ENCODE data around the gene C1orf122. TPM values are rescaled to one million over a fixed set of nuclear protein-coding genes. Genes with fewer than 3 reads are reported as not detected.
A peak's percentile ranks its signal among the peaks of the same experiment; 100 is the strongest.
"Not testable (repeated sequence)": the region's sequence is repeated elsewhere in the genome, so short reads cannot be mapped to it uniquely, and the experiment has no call there.

The C1orf122 gene
- 66.0 and 89.3 TPM in 2 replicates for total RNA-seq (2014; rRNA removed; shearing (Covaris generic))

DNA sequence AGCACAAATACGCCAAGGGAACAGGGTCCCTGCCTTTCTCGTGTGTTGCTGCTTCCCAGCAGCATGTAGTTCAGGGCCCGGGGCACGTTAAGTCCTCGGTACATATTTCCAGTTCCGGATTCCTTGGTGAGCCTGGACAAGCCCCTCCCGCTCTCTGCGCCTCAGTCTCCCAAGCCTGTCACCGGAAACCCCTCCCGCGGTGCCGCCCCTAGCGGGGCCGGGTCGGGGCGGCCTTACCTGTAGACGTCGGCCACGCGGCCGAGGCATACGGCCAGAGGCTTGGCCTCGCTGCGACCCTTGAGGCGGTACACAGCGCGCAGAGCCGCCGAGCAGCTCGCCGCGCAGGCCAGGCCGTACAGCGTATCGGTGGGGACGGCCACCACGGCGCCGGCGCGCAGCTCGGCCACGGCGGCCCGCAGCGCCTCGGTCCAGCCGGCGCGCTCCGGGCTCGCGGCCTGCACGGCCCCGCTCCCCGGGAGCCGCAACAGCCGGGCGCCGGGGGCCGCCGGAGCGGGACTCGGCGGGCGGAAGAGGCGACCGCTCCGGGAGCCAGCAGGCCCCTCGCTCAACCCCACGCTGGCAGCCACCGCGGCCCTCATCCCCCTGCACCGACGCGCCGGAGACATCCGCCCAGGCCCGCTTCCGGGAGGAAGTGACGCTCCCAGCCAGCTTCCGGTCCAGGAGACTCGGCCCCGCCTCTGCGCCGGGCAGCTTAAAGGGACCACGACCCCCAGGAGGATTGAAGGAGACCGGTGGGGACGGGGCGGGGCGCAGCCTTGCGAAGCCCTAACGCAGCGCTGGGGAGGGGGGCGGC, at the start of gene C1orf122, which contains the start of gene YRDC:
Gene C1orf122, plus strand, starts transcription at position 236 of the 814 bp plus-strand sequence. CDS start 615 bp downstream, outside the sequence.
Gene YRDC, minus strand, starts transcription at position 654 of the 814 bp plus-strand sequence. Its CDS starts 28 bp downstream, at position 626.
- H3K27ac ChIP-seq, result peak within 1 kb of the TSS; percentile 81
- no peaks in the 10 kb centered on the region for H3K27me3 ChIP-seq (replicated peaks)
- peak; percentile 81 to 96 for DNase-seq (ENCODE audit: low read depth in 1 of 2, low spot score in 2 of 2)
- no peaks in the 10 kb centered on the region for H3K9me3 ChIP-seq (replicated peaks)
- peaks cover 74% of the 10 kb centered on the region for H3K36me3 ChIP-seq
- H3K4me1 ChIP-seq (replicated peaks), result peaks cover 16% of the 10 kb centered on the region
- peak within 1 kb of the TSS; percentile 95 for H3K4me3 ChIP-seq

DNA sequence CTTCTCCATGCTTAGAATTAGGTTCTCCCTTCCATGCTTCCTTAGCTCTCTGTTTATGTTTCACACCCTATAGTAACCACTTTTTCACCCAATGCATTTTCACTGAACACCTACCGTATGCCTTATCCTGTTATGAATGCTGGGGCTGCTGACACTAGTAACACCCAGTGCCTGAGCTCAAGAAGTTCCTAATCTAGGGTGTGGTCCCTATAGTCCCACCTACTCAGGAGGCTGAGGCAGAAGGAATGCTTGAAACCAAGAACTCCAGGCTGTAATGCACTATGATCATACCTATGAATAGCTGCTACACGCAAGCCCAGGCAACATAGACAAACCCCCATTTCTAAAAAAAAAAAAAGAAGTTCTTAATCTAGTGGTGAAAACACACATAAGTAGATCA, 48.1 kb upstream of the C1orf122 start:
- Histone ChIP-seq H3K4me3 (no peak overlapping the region), H3K36me3 (no peaks in the 10 kb centered on the region), H3K4me1 (replicated peaks) (no peaks in the 10 kb centered on the region), H3K27ac (no peak overlapping the region), H3K27me3 (replicated peaks) (peaks cover 51% of the 10 kb centered on the region), H3K9me3 (replicated peaks) (peaks cover 4% of the 10 kb centered on the region; the same call in 1 of the 2 replicates)
- no peak for DNase-seq (ENCODE audit: low read depth in 1 of 2, low spot score in 2 of 2)

DNA sequence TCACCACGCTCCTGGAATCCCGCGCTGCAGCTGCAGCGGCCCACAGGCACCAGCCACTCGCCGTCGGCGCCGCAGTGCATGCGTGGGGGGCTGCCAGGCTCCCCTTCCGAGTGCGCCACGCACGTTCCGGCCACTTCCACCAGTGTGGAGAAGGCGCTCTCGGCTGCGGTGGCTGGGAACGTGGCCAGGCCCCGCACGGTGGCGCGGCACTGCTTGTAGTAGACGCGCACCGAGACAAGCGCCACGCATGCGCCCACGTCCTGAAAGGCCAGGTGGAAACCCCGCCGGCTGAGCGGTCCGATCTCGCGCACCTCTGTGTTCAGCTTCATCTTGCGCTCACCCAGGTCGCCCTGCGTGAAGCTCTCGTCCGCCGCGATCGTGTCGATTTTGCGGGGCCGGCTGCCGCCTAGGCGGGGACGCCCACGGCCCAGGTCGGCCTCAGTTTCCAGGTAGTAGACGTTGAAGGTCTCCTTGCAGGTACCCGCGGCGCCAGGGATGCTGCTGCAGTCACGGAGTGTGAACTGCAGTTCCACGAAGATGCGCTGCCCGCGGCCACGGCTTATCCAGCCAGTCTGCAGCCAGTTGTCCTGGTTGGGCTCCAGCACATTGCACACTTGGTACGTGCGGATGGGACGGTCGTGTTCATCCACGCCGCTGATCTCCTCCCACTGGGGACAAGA, 46.0 kb upstream of the C1orf122 start:
- Histone ChIP-seq H3K9me3 (replicated peaks) (peaks cover 7% of the 10 kb centered on the region; the same call in 1 of the 2 replicates), H3K36me3 (no peaks in the 10 kb centered on the region), H3K4me3 (no peak overlapping the region), H3K27me3 (replicated peaks) (peaks cover 56% of the 10 kb centered on the region), H3K4me1 (replicated peaks) (no peaks in the 10 kb centered on the region), H3K27ac (no peak overlapping the region)
- DNase-seq (ENCODE audit: low read depth in 1 of 2, low spot score in 2 of 2), result no peak

DNA sequence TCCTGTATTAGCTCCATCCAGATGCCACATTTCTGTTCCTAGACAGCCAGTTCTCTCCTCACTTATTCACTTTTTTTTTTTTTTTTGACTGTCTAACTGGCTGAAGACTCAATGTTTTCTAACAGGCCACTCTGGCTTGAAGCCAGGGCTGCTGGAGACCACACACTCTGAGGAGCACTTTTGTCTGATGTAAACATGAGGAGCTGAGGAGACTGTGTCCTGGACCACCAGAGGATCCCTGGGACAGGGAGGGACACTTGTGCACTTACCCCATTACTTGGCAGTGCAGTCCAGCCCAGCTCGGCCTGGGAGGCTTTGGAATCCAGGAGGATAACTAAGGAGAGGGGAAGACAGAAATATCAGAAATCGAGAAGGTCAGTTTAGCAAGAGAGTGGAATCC, 45.1 kb upstream of the C1orf122 start:
- no peak overlapping the region for H3K4me3 ChIP-seq
- H3K9me3 ChIP-seq (replicated peaks), result peaks cover 7% of the 10 kb centered on the region; the same call in 1 of the 2 replicates
- DNase-seq (ENCODE audit: low read depth in 1 of 2, low spot score in 2 of 2), result no peak
- H3K27me3 ChIP-seq (replicated peaks), result peaks cover 58% of the 10 kb centered on the region
- no peaks in the 10 kb centered on the region for H3K4me1 ChIP-seq (replicated peaks)
- H3K27ac ChIP-seq, result no peak overlapping the region
- H3K36me3 ChIP-seq, result no peaks in the 10 kb centered on the region

DNA sequence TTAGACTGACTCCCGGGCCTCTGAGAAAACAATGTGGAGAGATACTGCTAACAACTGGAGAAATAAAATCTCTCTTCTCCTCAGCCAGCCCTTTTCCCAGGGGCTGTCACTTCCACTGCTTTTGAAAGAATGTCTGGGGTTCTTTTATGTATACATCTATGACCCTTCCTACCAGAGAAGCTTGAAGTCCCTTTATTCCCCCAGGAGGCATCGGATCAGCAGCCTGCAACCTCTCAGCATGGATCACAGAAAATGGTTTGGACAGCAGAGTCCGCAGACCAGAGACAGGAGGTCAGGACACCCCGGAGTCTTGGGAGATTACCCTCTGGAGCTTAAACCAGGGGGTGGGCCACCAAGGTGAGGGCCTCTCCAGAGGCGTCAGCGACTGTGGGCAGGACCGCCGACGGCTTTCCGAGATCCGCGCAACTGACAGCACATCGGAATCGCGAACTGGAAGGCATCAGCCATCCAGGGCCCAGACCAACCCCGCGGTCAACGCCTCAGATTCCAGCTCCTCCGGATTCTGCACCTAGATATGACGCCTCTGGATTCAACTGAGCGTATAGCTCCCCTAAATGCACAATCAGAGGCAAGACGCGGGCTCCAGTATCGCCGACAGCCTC, 43.7 kb upstream of the C1orf122 start:
- no peak for DNase-seq (ENCODE audit: low read depth in 1 of 2, low spot score in 2 of 2)
- Histone ChIP-seq H3K27ac (no peak overlapping the region), H3K4me3 (no peak overlapping the region), H3K9me3 (replicated peaks) (peaks cover 7% of the 10 kb centered on the region; the same call in 1 of the 2 replicates), H3K4me1 (replicated peaks) (no peaks in the 10 kb centered on the region), H3K27me3 (replicated peaks) (peaks cover 52% of the 10 kb centered on the region), H3K36me3 (no peaks in the 10 kb centered on the region)

DNA sequence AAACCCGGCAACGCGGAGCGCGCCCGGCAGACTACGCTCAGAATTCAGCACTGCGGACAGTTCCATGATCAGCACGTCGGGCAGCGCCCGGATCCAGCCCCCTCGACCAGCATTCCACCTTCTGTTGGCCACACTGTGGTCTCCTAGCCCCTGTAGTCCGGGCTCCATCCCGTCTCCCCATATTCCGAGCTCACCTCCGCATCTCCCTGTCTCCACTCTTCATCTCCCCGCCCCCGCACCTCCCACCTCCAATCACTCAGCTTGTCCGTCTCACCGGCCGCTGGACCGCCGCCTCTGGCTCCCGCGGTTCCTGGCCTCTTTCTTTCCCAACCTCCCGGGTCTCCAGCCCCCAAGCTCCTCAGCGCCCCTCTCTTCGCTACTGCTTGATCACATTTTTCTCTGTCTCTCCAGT, 43.2 kb upstream of the C1orf122 start:
- DNase-seq (ENCODE audit: low read depth in 1 of 2, low spot score in 2 of 2), result peak; percentile 17 to 55
- H3K9me3 ChIP-seq (replicated peaks), result peaks cover 7% of the 10 kb centered on the region; the same call in 1 of the 2 replicates
- H3K27me3 ChIP-seq (replicated peaks), result peaks cover 54% of the 10 kb centered on the region
- H3K36me3 ChIP-seq, result no peaks in the 10 kb centered on the region
- no peak overlapping the region for H3K4me3 ChIP-seq
- H3K4me1 ChIP-seq (replicated peaks), result no peaks in the 10 kb centered on the region
- no peak overlapping the region for H3K27ac ChIP-seq

DNA sequence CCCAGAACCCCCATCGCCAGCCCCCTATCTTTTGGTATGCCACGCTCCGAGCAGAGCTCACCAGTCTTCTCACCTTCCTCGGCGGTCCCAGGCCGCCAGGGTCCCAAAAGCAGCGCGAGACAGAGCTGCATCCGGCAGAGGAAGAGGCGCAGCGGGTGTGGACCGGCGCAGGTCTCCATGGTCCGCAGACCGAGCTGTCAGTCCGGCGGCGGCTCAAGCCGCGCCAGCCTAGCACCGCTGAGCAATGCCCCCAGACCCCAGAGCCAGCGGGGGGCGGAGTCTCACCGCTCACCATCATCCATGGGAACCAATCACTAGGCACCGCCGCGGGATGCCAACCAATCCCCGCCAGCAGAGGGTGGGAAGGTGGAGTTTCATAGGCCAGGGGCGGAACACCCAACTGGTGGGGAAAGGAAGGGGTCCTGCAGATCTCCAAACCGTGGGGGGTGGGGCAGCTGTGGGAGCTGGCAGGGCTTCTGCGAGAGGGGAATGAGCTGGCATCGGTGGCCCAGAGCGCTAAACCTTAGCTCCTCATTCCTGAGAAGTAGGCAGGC, 42.6 kb upstream of the C1orf122 start, which contains the start of gene EPHA10:
Gene EPHA10, minus strand, starts transcription at position 233 of the 554 bp plus-strand sequence. Its CDS starts 54 bp downstream, at position 179.
- Histone ChIP-seq H3K27ac (no peak within 1 kb of the TSS), H3K9me3 (replicated peaks) (peaks cover 7% of the 10 kb centered on the region; the same call in 1 of the 2 replicates), H3K4me1 (replicated peaks) (no peaks in the 10 kb centered on the region), H3K27me3 (replicated peaks) (peaks cover 55% of the 10 kb centered on the region), H3K4me3 (no peak within 1 kb of the TSS), H3K36me3 (no peaks in the 10 kb centered on the region)
- no peak for DNase-seq (ENCODE audit: low read depth in 1 of 2, low spot score in 2 of 2)

DNA sequence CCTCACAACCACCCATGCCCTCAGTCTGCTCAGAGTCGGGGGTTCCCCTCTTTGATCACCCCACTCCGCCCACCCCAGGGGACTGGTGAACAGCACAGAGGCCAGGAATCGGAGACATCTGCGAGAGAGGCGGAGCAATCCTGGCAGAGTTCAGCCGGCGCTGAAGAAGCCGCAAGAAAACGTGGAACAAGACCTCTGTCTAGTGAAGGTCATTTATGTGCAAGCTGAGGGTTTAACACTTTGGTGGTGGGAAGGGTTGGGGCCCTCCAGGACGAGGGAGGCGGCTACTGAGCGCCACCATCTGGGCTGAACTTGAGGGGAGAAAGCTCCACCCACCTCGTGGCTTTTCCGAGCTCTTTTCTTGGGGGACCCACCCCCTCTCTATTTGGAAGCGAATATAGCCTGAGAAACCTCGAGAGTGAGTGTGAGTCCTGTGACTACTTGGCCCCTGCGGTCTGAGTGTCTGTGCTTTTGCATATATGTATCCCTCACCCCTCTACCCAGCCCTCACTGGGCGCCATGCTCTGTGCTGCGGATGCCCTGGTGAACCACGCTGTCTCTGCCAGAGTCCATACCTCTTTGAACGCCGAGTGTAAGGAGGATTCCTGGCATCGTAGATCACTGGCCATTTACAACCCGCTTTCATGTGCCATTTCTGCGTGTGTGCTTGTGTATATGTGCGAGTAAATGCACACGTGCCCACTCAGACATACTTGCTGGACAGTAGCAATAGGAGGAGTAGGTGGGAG, 41.5 kb upstream of the C1orf122 start:
- Histone ChIP-seq H3K4me3 (no peak overlapping the region), H3K36me3 (no peaks in the 10 kb centered on the region), H3K4me1 (replicated peaks) (no peaks in the 10 kb centered on the region), H3K27me3 (replicated peaks) (peaks cover 56% of the 10 kb centered on the region), H3K9me3 (replicated peaks) (peaks cover 7% of the 10 kb centered on the region; the same call in 1 of the 2 replicates), H3K27ac (no peak overlapping the region)
- no peak for DNase-seq (ENCODE audit: low read depth in 1 of 2, low spot score in 2 of 2)

DNA sequence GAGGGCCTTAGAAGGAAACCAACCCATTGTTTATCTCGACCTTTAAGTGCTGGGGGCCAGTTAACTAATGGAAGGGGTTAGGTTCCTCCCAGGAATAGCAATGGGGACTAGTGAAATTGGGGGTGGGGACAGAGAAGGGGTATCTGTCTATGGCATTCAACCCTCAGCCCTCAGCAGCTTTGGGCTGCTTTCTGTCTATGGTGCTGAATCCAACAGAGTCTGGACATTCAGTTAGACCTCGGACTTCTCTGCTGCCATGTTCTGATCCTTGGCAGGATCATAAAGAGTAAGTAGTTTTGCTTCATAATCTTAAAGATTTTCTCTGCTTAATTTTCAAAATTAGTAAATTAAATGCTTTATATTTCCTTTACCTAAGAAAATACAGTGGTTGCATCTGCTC, 40.1 kb upstream of the C1orf122 start:
- no peak for DNase-seq (ENCODE audit: low read depth in 1 of 2, low spot score in 2 of 2)
- peaks cover 56% of the 10 kb centered on the region for H3K27me3 ChIP-seq (replicated peaks)
- H3K9me3 ChIP-seq (replicated peaks), result peaks cover 7% of the 10 kb centered on the region; the same call in 1 of the 2 replicates
- H3K4me1 ChIP-seq (replicated peaks), result no peaks in the 10 kb centered on the region
- H3K36me3 ChIP-seq, result no peaks in the 10 kb centered on the region
- H3K4me3 ChIP-seq, result no peak overlapping the region
- H3K27ac ChIP-seq, result no peak overlapping the region

DNA sequence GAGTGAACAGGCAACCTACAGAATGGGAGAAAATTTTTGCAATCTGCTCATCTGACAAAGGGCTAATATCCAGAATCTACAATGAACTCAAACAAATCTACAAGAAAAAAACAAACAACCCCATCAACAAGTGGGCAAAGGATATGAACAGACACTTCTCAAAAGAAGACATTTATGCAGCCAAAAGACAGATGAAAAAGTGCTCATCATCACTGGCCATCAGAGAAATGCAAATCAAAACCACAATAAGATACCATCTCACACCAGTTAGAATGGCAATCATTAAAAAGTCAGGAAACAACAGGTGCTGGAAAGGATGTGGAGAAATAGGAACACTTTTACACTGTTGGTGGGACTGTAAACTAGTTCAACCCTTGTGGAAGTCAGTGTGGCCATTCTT, 36.1 kb upstream of the C1orf122 start:
- H3K4me1 ChIP-seq (replicated peaks); H3K4me3 ChIP-seq; H3K9me3 ChIP-seq (replicated peaks); H3K27ac ChIP-seq; DNase-seq (ENCODE audit: low read depth in 1 of 2, low spot score in 2 of 2); H3K36me3 ChIP-seq: not testable (repeated sequence)
- H3K27me3 ChIP-seq (replicated peaks), result peaks cover 31% of the 10 kb centered on the region

DNA sequence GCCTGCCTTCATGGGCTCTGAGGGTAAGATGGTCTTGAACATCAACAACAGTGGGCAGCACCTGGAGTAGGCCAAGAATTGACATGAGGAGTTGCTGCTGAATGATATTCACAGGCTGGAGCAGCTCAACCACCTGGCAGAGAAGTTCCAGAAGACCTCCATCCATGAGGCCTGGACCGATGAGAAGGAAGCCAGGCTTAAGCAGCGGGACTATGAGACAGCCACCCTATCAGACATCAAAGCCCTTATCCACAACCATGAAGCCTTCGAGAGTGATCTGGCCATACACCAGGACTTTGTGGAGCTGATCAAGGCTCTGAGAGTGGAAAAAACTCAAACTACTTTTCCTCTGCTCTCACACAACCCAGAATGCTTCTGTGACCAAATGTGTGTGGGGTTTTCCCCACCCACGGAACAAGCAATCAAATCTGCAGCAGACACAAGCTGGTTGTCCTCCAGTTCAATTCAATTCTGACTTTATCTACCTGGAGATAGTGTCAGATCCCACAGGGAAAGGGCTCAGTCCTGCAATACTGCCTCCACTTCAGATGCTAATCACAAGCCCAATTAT, 30.6 kb upstream of the C1orf122 start:
- DNase-seq (ENCODE audit: low read depth in 1 of 2, low spot score in 2 of 2), result no peak
- Histone ChIP-seq H3K27me3 (replicated peaks) (peaks cover 8% of the 10 kb centered on the region; the same call in 1 of the 2 replicates), H3K4me3 (no peak overlapping the region), H3K9me3 (replicated peaks) (no peaks in the 10 kb centered on the region), H3K27ac (no peak overlapping the region), H3K4me1 (replicated peaks) (no peaks in the 10 kb centered on the region), H3K36me3 (no peaks in the 10 kb centered on the region)

DNA sequence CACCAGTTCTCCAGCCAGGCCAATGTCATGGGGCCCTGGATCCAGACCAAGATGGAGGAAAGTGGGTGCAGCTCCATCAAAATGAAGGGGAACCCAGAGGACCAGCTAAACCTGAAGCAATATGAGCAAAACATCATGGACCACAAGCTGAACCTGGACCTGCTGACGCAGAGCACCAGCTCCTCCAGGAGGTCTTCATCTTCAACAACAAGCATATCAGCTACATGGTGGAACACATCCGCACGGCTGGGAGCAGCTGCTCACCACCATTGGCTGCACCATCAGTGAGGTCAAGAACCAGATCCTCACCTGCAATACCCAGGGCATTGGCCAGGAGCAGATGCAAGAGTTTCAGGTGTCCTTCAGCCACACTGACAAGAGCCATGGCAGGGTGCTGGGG, 28.9 kb upstream of the C1orf122 start:
- no peaks in the 10 kb centered on the region for H3K4me1 ChIP-seq (replicated peaks)
- H3K9me3 ChIP-seq (replicated peaks), result no peaks in the 10 kb centered on the region
- H3K27ac ChIP-seq, result no peak overlapping the region
- H3K36me3 ChIP-seq, result no peaks in the 10 kb centered on the region
- peaks cover 12% of the 10 kb centered on the region; the same call in 1 of the 2 replicates for H3K27me3 ChIP-seq (replicated peaks)
- no peak for DNase-seq (ENCODE audit: low read depth in 1 of 2, low spot score in 2 of 2)
- no peak overlapping the region for H3K4me3 ChIP-seq
